GM12892 (cell line): ENCODE results near the gene CCDC116. TPM values are rescaled to one million over a fixed set of nuclear protein-coding genes. Genes with fewer than 3 reads are reported as not detected.
A peak's percentile ranks its signal among the peaks of the same experiment; 100 is the strongest.

Experiments used
- DNase-seq: peaks from one replicate; pipeline ENCODE4 v3.0.0; 2011; ENCODE audit not compliant: insufficient read length
- FAIRE-seq: peaks from 2 replicates; lab custom pipeline; 2011; peaks lifted over from hg19 to GRCh38; lab: Jason Lieb, UNC
- POLR2A ChIP-seq: IDR thresholded peaks from 2 replicates; pipeline ENCODE4 v1.6.1; 2011; ENCODE audit warnings: low read depth, low read length, control low read depth
- POLR2AphosphoS5 ChIP-seq: IDR thresholded peaks from 2 replicates; pipeline ENCODE4 v1.6.1; 2011; ENCODE audit warnings: low read depth, low read length, control low read depth
- TAF1 ChIP-seq: IDR thresholded peaks from 2 replicates; pipeline ENCODE4 v1.6.1; 2011; ENCODE audit warnings: low read depth, mild to moderate bottlenecking, control low read depth, low read length, borderline replicate concordance
- polyA plus RNA-seq: library from polyadenylated mRNA; unstranded; fragments of >200 nt; gene quantifications from one replicate; pipeline ENCODE4 v1.2.1, GENCODE V29; 2012; ENCODE audit warnings: missing spikeins, inconsistent platforms; ENCODE audit not compliant: missing spikeins

Gene CCDC116
- not detected for polyA plus RNA-seq

DNA sequence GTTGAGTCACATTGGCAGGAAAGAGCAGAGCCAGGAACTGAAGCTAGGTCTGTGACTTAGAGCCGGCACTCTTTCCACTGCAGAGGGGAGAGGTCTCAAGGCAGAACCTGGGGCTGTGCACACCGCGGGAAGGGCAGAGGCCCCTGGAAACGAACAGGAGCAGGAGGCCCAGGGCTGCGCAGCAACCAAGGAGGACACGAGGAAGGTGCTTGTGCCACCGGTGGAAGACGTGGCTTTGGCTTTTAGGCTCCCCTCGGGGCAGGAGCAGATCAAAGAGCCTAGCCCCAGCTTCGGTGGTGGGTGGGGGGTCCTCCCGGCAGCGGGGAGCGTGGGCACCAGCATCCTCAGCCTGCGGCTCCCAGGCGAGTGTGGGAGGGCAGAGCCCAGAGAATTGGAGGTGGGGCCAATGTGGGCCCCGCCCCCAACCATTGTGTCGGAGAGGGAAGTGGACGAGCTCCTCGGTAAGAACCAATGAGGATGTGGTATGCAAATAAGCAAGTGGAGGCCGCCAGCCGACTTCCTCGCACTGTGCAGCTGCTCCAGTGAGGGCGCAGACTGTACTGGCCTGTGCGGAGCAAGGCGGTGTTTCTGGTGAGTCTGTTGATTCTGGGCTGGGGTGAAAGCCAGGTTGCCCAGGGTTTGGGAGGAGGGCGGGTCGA lies at the start of gene CCDC116:
CCDC116 (plus strand) TSS at position 524 of the 659 bp plus-strand sequence. CDS start 422 bp downstream, outside the sequence.
- no peak for TF ChIP-seq POLR2AphosphoS5
- no peak for TF ChIP-seq POLR2A
- no peak for TF ChIP-seq TAF1
- DNase-seq (no peak), FAIRE-seq (no peak)

DNA sequence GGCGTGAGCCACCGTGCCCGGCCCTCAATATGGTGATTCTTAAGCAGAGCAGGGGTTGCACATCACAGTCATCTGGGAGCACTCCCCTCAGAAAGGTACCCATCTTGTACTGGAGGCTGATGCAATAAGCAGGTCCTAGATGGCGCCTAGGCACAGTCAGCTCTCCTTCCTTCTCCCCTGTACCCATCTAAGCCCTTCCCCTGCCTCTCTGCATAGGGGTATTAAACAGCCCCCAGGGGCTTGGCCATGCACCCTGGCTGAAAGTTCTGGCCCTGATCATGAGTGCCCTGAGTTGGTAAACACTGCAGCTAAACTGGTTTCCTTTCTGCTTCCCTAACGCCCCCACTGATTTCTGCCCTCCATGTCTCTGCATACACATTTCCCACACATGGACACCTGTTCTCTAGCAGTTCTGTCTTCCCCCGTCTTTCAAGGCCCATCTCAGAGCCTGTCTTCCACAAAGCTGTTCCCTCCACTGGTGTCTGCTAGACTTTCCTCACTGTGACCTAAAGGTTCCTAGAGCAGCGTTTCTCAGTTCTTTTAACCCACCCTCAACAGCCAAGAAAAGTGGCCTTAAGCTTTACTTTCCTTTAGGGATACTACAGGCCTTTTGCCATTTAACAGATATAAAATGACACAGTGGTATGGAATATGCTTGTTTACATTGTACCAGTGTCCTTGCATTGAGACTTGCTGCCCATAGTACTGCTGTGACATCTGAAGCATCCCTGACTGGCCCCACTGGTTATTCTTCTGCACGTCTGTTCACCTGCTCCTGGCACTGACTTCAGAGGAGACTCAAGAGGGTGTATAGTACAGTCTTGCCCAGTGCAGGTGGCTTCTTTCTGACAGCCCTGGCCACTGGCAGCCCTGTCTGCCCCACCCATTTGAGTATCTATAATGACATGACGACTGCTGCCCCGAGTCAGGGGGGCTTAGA lies 49.5 kb upstream of the CCDC116 start:
- no peak for FAIRE-seq
- TF ChIP-seq POLR2AphosphoS5: 0 out of 2 replicates have a peak, but pooled peaks have one; percentile 44
- TF ChIP-seq TAF1: no peak
- DNase-seq: no peak

DNA sequence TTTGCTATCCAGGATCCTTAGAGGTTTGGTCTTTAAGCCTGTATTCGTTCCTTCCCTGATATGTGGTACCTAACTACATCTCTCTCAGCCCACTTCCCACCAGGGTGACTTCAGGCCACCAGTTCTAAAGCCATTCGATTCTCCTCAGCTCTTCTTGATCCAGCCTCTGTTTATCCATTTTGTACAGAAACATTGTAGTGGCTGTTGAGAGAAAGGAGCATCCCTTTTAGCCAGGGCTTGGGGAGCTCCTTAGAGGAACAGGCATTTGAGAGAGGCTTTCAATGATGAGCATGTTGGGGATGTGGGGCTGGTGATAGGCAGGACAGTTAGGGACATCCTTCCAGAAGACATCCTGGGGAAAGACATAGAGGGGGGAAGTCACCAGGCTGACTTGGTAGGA lies 47.2 kb upstream of the CCDC116 start:
- TF ChIP-seq POLR2A (no peak), POLR2AphosphoS5 (no peak), TAF1 (no peak)
- DNase-seq: no peak
- FAIRE-seq: no peak

- FAIRE-seq (peak; percentile 93), DNase-seq (peak; percentile 61)
- no peak for TF ChIP-seq TAF1
- TF ChIP-seq POLR2A: no peak
- TF ChIP-seq POLR2AphosphoS5: no peak
Observed at GRCh38 chr22:21587803-21588611, 44.6 kb upstream of the CCDC116 start.

DNA sequence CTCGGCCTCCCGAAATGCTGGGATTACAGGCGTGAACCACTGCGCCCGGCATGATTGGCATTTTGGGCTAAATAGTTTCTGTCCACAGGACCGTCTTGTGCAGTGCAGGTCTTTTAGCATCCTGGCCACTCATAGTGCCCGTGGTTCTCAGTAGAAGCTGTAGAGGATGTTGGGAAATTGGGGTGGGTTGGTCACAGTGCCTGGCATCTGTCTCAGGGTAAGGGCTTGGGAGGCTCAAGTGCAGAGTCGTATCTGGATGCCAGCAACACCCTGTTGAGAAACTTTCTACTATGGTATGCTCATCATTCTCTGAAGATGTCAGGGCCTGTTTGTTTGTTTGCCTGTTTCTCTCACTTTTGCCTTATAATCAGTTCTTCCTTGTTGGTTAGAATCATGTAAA lies 43.2 kb upstream of the CCDC116 start:
- FAIRE-seq (no peak), DNase-seq (no peak)
- TF ChIP-seq TAF1 (no peak), POLR2A (no peak), POLR2AphosphoS5 (no peak)

DNA sequence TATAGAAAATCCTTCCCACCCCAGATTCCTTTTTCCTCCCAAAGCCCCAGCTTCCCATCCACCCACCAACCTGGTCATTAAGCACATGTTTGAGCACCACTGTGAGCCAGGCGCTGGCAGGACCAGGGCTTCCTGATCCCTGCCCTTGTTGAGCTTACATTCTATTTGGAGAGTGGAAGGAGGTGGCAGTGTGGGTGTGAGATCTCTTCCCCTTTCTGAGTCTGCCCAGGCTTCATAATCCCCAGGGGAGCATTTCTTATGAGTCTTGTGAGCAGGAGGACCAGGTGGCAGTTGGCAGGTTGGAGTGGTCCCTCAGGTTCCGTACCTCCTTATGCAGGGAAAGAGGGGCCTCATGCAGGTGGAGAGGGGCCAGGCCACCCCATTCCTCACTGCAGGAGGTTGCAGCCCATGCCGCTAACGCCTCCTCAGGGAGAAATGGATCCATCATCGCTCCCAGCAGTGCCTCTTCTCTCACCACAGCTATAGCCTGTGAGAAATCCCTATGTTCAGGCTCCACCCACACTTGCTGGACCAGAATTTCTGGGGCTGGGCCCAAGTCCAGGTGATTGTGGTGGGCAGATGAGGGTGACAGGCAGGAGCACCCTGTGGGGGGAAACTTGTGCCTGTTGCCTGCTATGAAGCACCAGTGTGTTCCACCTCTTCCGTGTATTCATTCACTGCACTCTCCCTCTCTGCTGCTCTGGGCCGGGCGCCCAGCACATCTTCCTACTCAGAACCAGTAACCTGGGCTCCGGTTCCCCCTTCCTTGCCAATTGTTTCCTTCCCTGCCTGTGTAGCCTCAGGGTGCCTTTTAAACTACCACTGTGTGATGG lies 41.5 kb upstream of the CCDC116 start:
- no peak for TF ChIP-seq TAF1
- TF ChIP-seq POLR2A: no peak
- TF ChIP-seq POLR2AphosphoS5: no peak
- no peak for FAIRE-seq

GRCh38 chr22:21591695-21592094 lies 40.9 kb upstream of the CCDC116 start:
- no peak for TF ChIP-seq TAF1
- no peak for TF ChIP-seq POLR2A
- no peak for TF ChIP-seq POLR2AphosphoS5
- no peak for FAIRE-seq

More for the DNA sequence above, 41.5 kb upstream of the CCDC116 start:
- DNase-seq: no peak

GRCh38 chr22:21592422-21592821 lies 40.1 kb upstream of the CCDC116 start:
- TF ChIP-seq POLR2A (no peak), POLR2AphosphoS5 (no peak), TAF1 (no peak)
- FAIRE-seq: no peak
- DNase-seq: no peak

More at GRCh38 chr22:21591695-21592094, 40.9 kb upstream of the CCDC116 start:
- no peak for DNase-seq

DNA sequence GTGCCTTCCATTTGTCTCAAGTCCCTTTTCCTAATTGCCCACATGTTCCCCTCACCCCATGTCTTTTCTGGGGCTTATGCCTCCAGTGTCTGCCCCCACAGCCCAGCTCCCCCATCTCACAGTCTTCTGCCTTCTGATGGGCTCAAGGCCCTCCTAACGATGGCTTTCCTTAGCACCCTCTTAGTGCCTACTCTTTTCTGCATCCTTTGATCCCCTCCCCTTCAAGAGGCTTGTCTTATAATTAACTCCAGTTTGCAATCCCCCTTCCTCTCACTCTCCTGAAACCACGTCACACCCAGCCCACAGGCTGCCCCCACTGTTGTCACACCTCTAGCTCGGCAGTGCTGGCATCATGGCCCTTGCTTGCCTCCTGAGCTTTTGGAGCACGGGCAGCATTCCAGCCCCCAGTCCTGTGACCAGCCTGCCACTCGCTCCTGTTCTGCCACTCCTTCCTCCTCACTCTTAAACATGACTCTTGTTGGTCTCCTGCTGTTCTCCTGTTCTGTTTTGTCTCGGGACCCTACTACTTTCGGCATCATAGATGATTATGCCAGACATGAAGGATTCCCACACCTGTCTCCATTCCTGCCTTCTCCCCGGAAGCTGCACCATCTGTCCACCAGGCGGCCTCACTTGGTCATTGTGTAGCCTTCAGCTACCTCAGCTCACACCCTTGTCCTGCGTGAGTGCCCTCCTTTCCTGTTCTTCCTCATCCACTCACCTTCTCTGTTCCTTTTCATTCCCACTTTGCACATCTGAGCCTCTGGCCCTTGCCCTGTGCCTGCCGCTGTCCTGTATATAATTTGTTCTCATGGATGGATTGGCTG lies 38.9 kb upstream of the CCDC116 start:
- FAIRE-seq (no peak), DNase-seq (no peak)
- TF ChIP-seq POLR2A: no peak
- no peak for TF ChIP-seq POLR2AphosphoS5
- TF ChIP-seq TAF1: no peak
